H9 (cell line): ENCODE data around the gene ACTN1. TPM values are rescaled to one million over a fixed set of nuclear protein-coding genes. Genes with fewer than 3 reads are reported as not detected.

Experiments
- DNase-seq: peaks from one replicate; pipeline ENCODE4 v3.0.0-alpha.2; 2017
- H2AFZ ChIP-seq: one replicate; pipeline ENCODE4 v1.6.1; 2013; ENCODE audit warnings: mild to moderate bottlenecking, low read length, control low read depth, moderate library complexity
- H2AK5ac ChIP-seq: 2 replicates; pipeline ENCODE4 v1.6.1; 2013; ENCODE audit warnings: low read length, control low read depth, mixed read lengths; ENCODE audit not compliant: insufficient read length
- H2BK120ac ChIP-seq: one replicate; pipeline ENCODE4 v1.6.1; 2013; ENCODE audit warnings: low read depth, mild to moderate bottlenecking, low read length, control low read depth, inconsistent platforms; ENCODE audit not compliant: poor library complexity, severe bottlenecking
- H2BK12ac ChIP-seq: 2 replicates; pipeline ENCODE4 v1.6.1; 2013; ENCODE audit warnings: low read length, control low read depth, mixed read lengths, low read depth; ENCODE audit not compliant: insufficient read length
- H2BK15ac ChIP-seq: 2 replicates; pipeline ENCODE4 v1.6.1; 2013; ENCODE audit warnings: low read depth, low read length, control low read depth
- H2BK20ac ChIP-seq: one replicate; pipeline ENCODE4 v1.6.1; 2013; ENCODE audit warnings: low read depth, mild to moderate bottlenecking, low read length, control low read depth, inconsistent platforms; ENCODE audit not compliant: poor library complexity, severe bottlenecking
- H2BK5ac ChIP-seq: 2 replicates; pipeline ENCODE4 v1.6.1; 2013; ENCODE audit warnings: low read length, control low read depth, mixed read lengths; ENCODE audit not compliant: insufficient read length
- H3K14ac ChIP-seq: 2 replicates; pipeline ENCODE4 v1.6.1; 2013; ENCODE audit warnings: low read length, control low read depth; ENCODE audit not compliant: insufficient read depth
- H3K18ac ChIP-seq: 2 replicates; pipeline ENCODE4 v1.6.1; 2013; ENCODE audit warnings: low read depth, mild to moderate bottlenecking, mixed read lengths, low read length, control low read depth; ENCODE audit not compliant: insufficient read length
- H3K23ac ChIP-seq: 2 replicates; pipeline ENCODE4 v1.6.1; 2013; ENCODE audit warnings: low read length, control low read depth, mixed read lengths, low read depth; ENCODE audit not compliant: insufficient read length
- H3K23me2 ChIP-seq: 2 replicates; pipeline ENCODE4 v1.6.1; 2013; ENCODE audit warnings: low read depth, mild to moderate bottlenecking, mixed read lengths, low read length, control low read depth; ENCODE audit not compliant: insufficient read length, poor library complexity, severe bottlenecking
- H3K27ac ChIP-seq: 2 replicates; pipeline ENCODE4 v1.5.1; 2013; ENCODE audit warnings: low read length, control low read depth, mixed read lengths, low read depth; ENCODE audit not compliant: insufficient read length
- H3K27me3 ChIP-seq: 2 replicates; pipeline ENCODE4 v1.6.1; 2013; ENCODE audit warnings: low read length, control low read depth, inconsistent platforms; ENCODE audit not compliant: insufficient read depth
- H3K4ac ChIP-seq: 2 replicates; pipeline ENCODE4 v1.6.1; 2013; ENCODE audit warnings: low read depth, mild to moderate bottlenecking, control low read depth, inconsistent platforms, low read length, moderate library complexity
- H3K4me1 ChIP-seq: 2 replicates; pipeline ENCODE4 v1.6.1; 2013; ENCODE audit warnings: low read length, control low read depth, inconsistent platforms; ENCODE audit not compliant: insufficient read depth
- H3K4me2 ChIP-seq: 2 replicates; pipeline ENCODE4 v1.6.1; 2013; ENCODE audit warnings: low read length, control low read depth, mixed read lengths; ENCODE audit not compliant: insufficient read length, insufficient read depth
- H3K56ac ChIP-seq: 2 replicates; pipeline ENCODE4 v1.6.1; 2013; ENCODE audit warnings: low read depth, mild to moderate bottlenecking, mixed read lengths, low read length, control low read depth; ENCODE audit not compliant: insufficient read length
- H3K79me1 ChIP-seq: 2 replicates; pipeline ENCODE4 v1.6.1; 2013; ENCODE audit warnings: low read depth, mild to moderate bottlenecking, moderate library complexity, low read length, control low read depth, inconsistent platforms; ENCODE audit not compliant: insufficient read depth, poor library complexity, severe bottlenecking
- H3K79me2 ChIP-seq: 2 replicates; pipeline ENCODE4 v1.6.1; 2013; ENCODE audit warnings: low read length, control low read depth, inconsistent platforms; ENCODE audit not compliant: insufficient read depth
- H3K9ac ChIP-seq: 2 replicates; pipeline ENCODE4 v1.6.1; 2013; ENCODE audit warnings: low read length, control low read depth, mixed read lengths; ENCODE audit not compliant: insufficient read length; ENCODE audit errors: extremely low read depth
- H3K9me3 ChIP-seq: one replicate; pipeline ENCODE4 v1.6.1; 2013; ENCODE audit warnings: low read depth, low read length, inconsistent platforms; ENCODE audit not compliant: control insufficient read depth
- H3T11ph ChIP-seq: one replicate; pipeline ENCODE4 v1.6.1; 2013; ENCODE audit warnings: mild to moderate bottlenecking, low read length, control low read depth, inconsistent platforms
- H4K20me1 ChIP-seq: one replicate; pipeline ENCODE4 v1.6.1; 2013; ENCODE audit not compliant: control insufficient read depth, insufficient read length, insufficient read depth
- H4K5ac ChIP-seq: 2 replicates; pipeline ENCODE4 v1.6.1; 2013; ENCODE audit warnings: low read depth, mild to moderate bottlenecking, mixed read lengths, low read length, control low read depth; ENCODE audit not compliant: insufficient read length
- H4K8ac ChIP-seq: replicated peaks from 2 replicates; pipeline ENCODE4 v1.6.1; 2013; ENCODE audit warnings: low read length, control low read depth, mixed read lengths, low read depth; ENCODE audit not compliant: insufficient read length
- H4K91ac ChIP-seq: 2 replicates; pipeline ENCODE4 v1.6.1; 2013; ENCODE audit warnings: low read depth, mild to moderate bottlenecking, moderate library complexity, mixed read lengths, low read length, control low read depth; ENCODE audit not compliant: insufficient read length
- H3K27ac Mint-ChIP-seq, 3 experiments: 2 replicates in 2 of 3; 3 replicates in 1 of 3; pipeline ENCODE4 v1.8.0; 2020 to 2021; ENCODE audit warnings: mixed read lengths in 3 of 3, mild to moderate bottlenecking in 1 of 3, moderate library complexity in 1 of 3
- H3K27me3 Mint-ChIP-seq: 2 replicates; pipeline ENCODE4 v1.8.0; 2021; ENCODE audit warnings: low read depth, mild to moderate bottlenecking, moderate library complexity, mixed read lengths
- H3K36me3 Mint-ChIP-seq, 3 experiments: 2 replicates in 2 of 3; 3 replicates in 1 of 3; pipeline ENCODE4 v1.8.0; 2020 to 2021; ENCODE audit warnings: low read depth in 3 of 3, mixed read lengths in 3 of 3; ENCODE audit not compliant: insufficient read depth in 1 of 3
- H3K4me1 Mint-ChIP-seq, 2 experiments: 2 replicates each; pipeline ENCODE4 v1.8.0; 2020; ENCODE audit warnings: mixed read lengths in 2 of 2
- H3K4me3 Mint-ChIP-seq, 2 experiments: 2 replicates in 1 of 2; 3 replicates in 1 of 2; pipeline ENCODE4 v1.8.0; 2020 to 2021; ENCODE audit warnings: mild to moderate bottlenecking in 2 of 2, mixed read lengths in 2 of 2, moderate library complexity in 1 of 2
- H3K9me3 Mint-ChIP-seq, 2 experiments: 2 replicates in 1 of 2; 3 replicates in 1 of 2; pipeline ENCODE4 v1.8.0; 2020; ENCODE audit warnings: mild to moderate bottlenecking in 2 of 2, mixed read lengths in 2 of 2, moderate library complexity in 1 of 2
- WGBS: extraction: QIAGEN DNeasy Blood & Tissue Kit; methylation state at CpG from one replicate; pipeline ENCODE4 v1.1.7; 2013; ENCODE audit warnings: missing lambda C conversion rate, low lambda C conversion rate, mixed read lengths; ENCODE audit not compliant: insufficient read length; ENCODE audit errors: extremely low coverage; 5-methylcytosine and 5-hydroxymethylcytosine counted together
- total RNA-seq: library from RNA; stranded (reverse); gene quantifications from 2 replicates; pipeline ENCODE4 v1.2.1, GENCODE V29; 2021
- TF ChIP-seq, protein P1 (sequence below): fragments of 200-600 bp; sonication (generic); conservative IDR thresholded peaks from 3 replicates; pipeline ENCODE4 v1.8.0; 2021; ENCODE audit warnings: antibody characterized with exemption, mild to moderate bottlenecking

ACTN1 gene
- total RNA-seq, 1 experiment from 2014 or later, result 219 TPM

DNA sequence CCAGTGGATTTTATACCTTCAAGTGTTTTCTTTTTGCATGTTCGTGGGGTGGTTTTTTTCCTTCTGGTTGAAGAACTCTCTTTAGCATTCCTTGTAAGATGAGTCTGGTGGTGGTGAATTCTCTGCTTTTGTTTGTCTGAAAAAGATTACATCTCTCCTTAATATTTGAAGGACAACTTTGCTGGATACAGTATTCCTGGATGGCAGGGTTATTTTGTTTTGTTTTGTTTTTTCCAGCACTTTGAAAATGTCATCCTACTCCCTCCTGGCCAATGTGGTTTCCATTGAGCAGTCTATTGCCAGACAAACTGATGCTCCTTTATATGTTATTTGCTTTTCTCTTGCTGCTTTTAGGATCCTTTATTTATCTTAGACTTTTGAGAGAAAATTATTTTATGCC lies 143.0 kb downstream of the ACTN1 start:
- H2BK12ac ChIP-seq, result no peak overlapping the region
- no peaks in the 10 kb centered on the region for H3K79me1 ChIP-seq
- H3K9me3 Mint-ChIP-seq, result peaks cover 12 to 27% of the 10 kb centered on the region in 2 experiments; a peak in 4 of 5 replicates
- DNase-seq, result no peak
- H3K4me1 ChIP-seq, result no peaks in the 10 kb centered on the region
- no peak overlapping the region for H3T11ph ChIP-seq
- H3K79me2 ChIP-seq, result no peaks in the 10 kb centered on the region
- no peak overlapping the region for H4K91ac ChIP-seq
- H3K14ac ChIP-seq, result no peak overlapping the region
- no peaks in the 10 kb centered on the region for H3K23me2 ChIP-seq
- H3K23ac ChIP-seq, result no peak overlapping the region
- no peak overlapping the region for H3K4me2 ChIP-seq
- no peak overlapping the region for H3K4me3 Mint-ChIP-seq
- no CpG with 5 or more reads among the region's 1 CpG for WGBS
- TF ChIP-seq, protein P1, sequence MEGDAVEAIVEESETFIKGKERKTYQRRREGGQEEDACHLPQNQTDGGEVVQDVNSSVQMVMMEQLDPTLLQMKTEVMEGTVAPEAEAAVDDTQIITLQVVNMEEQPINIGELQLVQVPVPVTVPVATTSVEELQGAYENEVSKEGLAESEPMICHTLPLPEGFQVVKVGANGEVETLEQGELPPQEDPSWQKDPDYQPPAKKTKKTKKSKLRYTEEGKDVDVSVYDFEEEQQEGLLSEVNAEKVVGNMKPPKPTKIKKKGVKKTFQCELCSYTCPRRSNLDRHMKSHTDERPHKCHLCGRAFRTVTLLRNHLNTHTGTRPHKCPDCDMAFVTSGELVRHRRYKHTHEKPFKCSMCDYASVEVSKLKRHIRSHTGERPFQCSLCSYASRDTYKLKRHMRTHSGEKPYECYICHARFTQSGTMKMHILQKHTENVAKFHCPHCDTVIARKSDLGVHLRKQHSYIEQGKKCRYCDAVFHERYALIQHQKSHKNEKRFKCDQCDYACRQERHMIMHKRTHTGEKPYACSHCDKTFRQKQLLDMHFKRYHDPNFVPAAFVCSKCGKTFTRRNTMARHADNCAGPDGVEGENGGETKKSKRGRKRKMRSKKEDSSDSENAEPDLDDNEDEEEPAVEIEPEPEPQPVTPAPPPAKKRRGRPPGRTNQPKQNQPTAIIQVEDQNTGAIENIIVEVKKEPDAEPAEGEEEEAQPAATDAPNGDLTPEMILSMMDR, result no peak
- H3K56ac ChIP-seq, result no peak overlapping the region
- no peak overlapping the region for H2BK20ac ChIP-seq
- no peaks in the 10 kb centered on the region; the same call in 1 of the 2 replicates for H3K27me3 Mint-ChIP-seq
- no peak overlapping the region for H4K5ac ChIP-seq
- no peaks in the 10 kb centered on the region for H4K20me1 ChIP-seq
- H2BK15ac ChIP-seq, result no peak overlapping the region
- no peak overlapping the region for H3K9ac ChIP-seq
- no peak overlapping the region for H2BK5ac ChIP-seq
- H4K8ac ChIP-seq, result no peak overlapping the region
- no peak overlapping the region for H2AFZ ChIP-seq
- no peaks in the 10 kb centered on the region for H3K27me3 ChIP-seq
- no peak overlapping the region for H3K27ac ChIP-seq
- H3K27ac Mint-ChIP-seq, result no peak overlapping the region
- H3K4me1 Mint-ChIP-seq, result no peaks in the 10 kb centered on the region
- H3K9me3 ChIP-seq, result no peaks in the 10 kb centered on the region
- no peak overlapping the region for H2AK5ac ChIP-seq
- H3K4ac ChIP-seq, result no peak overlapping the region
- peaks cover 3 to 7% (median 4%) of the 10 kb centered on the region in 3 experiments; a peak in 5 of 7 replicates for H3K36me3 Mint-ChIP-seq
- H2BK120ac ChIP-seq, result no peak overlapping the region
- no peak overlapping the region for H3K18ac ChIP-seq
